Body of pancreas (tissue), 4 donors: Measurements from ENCODE around the gene MANBA. TPM values are rescaled to one million over a fixed set of nuclear protein-coding genes. Genes with fewer than 3 reads are reported as not detected.

Experiments used
- ATAC-seq: fragments of 150-250 bp; one replicate; pipeline ENCODE4 v1.9.1; 2016
- DNase-seq, 4 donors: peaks; one replicate each; pipeline ENCODE4 v3.0.0-alpha.2; 2019
- H3K27ac ChIP-seq, 4 donors: fragments of 200-600 bp; sonication (generic); 1 replicate in 3 of 4; 2 replicates in 1 of 4; pipeline versions ENCODE4 v1.5.1 to v1.6.1; 2016 to 2019; ENCODE audit warnings: mild to moderate bottlenecking in 1 of 4, mixed read lengths in 1 of 4, moderate library complexity in 1 of 4
- H3K27me3 ChIP-seq, 2 donors: fragments of 200-600 bp; sonication (generic); one replicate each; pipeline ENCODE4 v1.6.0; 2016; ENCODE audit warnings: mild to moderate bottlenecking in 1 of 2
- H3K36me3 ChIP-seq, 2 donors: fragments of 200-600 bp; sonication (generic); replicated peaks in 1 of 2; 2 replicates each; pipeline ENCODE4 v1.5.1; 2016; ENCODE audit warnings: low read depth in 2 of 2; ENCODE audit not compliant: insufficient read depth in 1 of 2
- H3K4me1 ChIP-seq: fragments of 200-600 bp; sonication (generic); one replicate; pipeline ENCODE4 v1.6.0; 2016
- H3K4me3 ChIP-seq, 2 donors: fragments of 200-600 bp; sonication (generic); 1 replicate in 1 of 2; 2 replicates in 1 of 2; pipeline ENCODE4 v1.5.1; 2016 to 2019
- H3K9me3 ChIP-seq, 3 donors: fragments of 200-600 bp; sonication (generic); 1 replicate in 2 of 3; 2 replicates in 1 of 3; pipeline ENCODE4 v1.5.1; 2016
- POLR2A ChIP-seq, 3 donors: fragments of 450-650 bp; IDR thresholded peaks; one replicate each; pipeline ENCODE4 v1.6.1; 2016; ENCODE audit warnings: antibody characterized with exemption in 3 of 3, mild to moderate bottlenecking in 2 of 3
- WGBS, 2 donors: methylation state at CpG; one replicate each; pipeline ENCODE4 v1.1.5; 2017; 5-methylcytosine and 5-hydroxymethylcytosine counted together
- intact Hi-C: fragments of 100-400 bp; cut with DNase I; formaldehyde crosslinking; loops from one replicate; pipeline ENCODE4 v1.15.1; 2023
- total RNA-seq, 2 donors: library from RNA; depleted of rRNA; stranded (reverse); fragments of >200 nt; gene quantifications; one replicate each; pipeline ENCODE4 v1.1.0, GENCODE V29; 2016
- TF ChIP-seq, protein P1 (sequence below), 7 experiments: fragments of 450-650 bp in 4 of 7; fragments of 200-600 bp in 3 of 7; sonication (generic) in 3 of 7; IDR thresholded peaks; one replicate each; pipeline ENCODE4 v1.5.1; 2016 to 2019; ENCODE audit warnings: antibody characterized with exemption in 7 of 7

MANBA gene
- total RNA-seq, 2 donors from 2014 or later, result 26.5 to 57.0 TPM

DNA sequence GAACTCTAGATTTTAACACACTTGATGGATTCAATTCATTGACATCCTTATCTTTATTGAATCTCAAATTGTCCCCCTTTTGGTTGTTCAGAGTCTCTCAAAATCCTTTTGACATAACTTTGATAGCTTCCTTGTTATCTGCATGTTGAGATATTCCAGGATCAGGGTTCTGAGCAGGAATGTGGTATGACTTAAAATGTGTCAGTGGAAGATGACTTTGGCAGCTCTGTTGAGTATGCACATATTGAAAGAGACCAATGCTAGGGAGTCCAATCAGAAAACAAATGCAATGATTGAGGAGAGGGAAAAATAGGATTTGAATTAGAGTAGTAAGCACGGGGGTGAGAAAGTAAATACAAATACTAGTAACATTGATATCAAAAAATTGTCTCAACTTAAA lies 93.8 kb downstream of the MANBA start:
- Histone ChIP-seq H3K4me3 (no peak overlapping the region), H3K4me1 (no peaks in the 10 kb centered on the region), H3K9me3 (no peaks in the 10 kb centered on the region), H3K27ac (no peak overlapping the region), H3K36me3 (peaks cover 0 to 3% of the 10 kb centered on the region in 2 donors), H3K27me3 (no peaks in the 10 kb centered on the region)
- WGBS, 2 donors, result 89 to 95% methylated on average over 1 of the region's 1 CpG
- DNase-seq, result no peak
- TF ChIP-seq, protein P1, sequence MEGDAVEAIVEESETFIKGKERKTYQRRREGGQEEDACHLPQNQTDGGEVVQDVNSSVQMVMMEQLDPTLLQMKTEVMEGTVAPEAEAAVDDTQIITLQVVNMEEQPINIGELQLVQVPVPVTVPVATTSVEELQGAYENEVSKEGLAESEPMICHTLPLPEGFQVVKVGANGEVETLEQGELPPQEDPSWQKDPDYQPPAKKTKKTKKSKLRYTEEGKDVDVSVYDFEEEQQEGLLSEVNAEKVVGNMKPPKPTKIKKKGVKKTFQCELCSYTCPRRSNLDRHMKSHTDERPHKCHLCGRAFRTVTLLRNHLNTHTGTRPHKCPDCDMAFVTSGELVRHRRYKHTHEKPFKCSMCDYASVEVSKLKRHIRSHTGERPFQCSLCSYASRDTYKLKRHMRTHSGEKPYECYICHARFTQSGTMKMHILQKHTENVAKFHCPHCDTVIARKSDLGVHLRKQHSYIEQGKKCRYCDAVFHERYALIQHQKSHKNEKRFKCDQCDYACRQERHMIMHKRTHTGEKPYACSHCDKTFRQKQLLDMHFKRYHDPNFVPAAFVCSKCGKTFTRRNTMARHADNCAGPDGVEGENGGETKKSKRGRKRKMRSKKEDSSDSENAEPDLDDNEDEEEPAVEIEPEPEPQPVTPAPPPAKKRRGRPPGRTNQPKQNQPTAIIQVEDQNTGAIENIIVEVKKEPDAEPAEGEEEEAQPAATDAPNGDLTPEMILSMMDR (IDR thresholded peaks at IDR 0.05), result no peak
- TF ChIP-seq POLR2A (IDR thresholded peaks at IDR 0.05), result no peak
- intact Hi-C loops, result no loop called here
- no peak for ATAC-seq

DNA sequence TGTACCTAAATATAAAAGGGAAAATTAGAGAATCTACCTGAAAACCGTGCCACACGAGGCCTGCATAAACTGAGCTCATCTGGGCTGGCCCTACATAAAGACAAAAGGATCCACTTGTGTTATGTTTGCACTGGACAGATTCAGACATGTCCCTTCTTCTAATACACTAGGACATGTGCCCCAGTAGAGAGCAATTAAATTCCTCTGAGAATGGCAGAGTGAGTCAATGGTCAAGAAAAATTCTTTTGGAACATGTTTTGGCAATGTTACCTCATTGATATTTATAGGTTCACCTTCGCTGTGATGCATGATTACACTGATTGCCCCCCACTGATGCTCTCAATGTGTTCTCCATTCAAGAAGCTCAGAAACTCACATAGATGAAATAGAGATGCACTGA lies 95.2 kb downstream of the MANBA start:
- WGBS, 2 donors, result 87 to 90% methylated on average over 3 of the region's 3 CpGs
- intact Hi-C loops, result no loop called here
- ATAC-seq (no peak), DNase-seq (no peak)
- peaks cover 0 to 3% of the 10 kb centered on the region in 2 donors for H3K36me3 ChIP-seq
- H3K27ac ChIP-seq, result no peak overlapping the region
- TF ChIP-seq, protein P1 (IDR thresholded peaks at IDR 0.05), result no peak
- no peaks in the 10 kb centered on the region for H3K27me3 ChIP-seq
- no peaks in the 10 kb centered on the region for H3K4me1 ChIP-seq
- H3K4me3 ChIP-seq, result no peak overlapping the region
- no peaks in the 10 kb centered on the region for H3K9me3 ChIP-seq

DNA sequence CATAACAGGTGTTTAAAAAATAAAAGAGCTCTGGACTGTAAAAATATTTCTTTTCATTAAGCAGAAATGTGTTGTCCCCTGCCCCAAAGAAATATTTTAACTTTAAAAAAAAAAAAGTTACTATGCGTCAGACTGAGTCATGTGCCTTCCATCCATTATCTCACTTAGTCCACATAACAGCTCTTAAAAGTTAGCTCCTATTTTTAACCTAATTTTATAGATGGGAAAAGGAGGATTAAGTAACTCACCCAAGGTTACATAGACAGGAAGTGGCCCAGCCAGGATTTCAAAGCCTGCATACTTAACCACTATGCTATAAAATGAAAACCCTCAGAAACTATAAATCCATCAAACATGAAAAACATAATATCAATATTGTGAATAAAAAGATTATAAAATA lies 97.7 kb downstream of the MANBA start:
- no peak for ATAC-seq
- no peak overlapping the region for H3K4me3 ChIP-seq

DNA sequence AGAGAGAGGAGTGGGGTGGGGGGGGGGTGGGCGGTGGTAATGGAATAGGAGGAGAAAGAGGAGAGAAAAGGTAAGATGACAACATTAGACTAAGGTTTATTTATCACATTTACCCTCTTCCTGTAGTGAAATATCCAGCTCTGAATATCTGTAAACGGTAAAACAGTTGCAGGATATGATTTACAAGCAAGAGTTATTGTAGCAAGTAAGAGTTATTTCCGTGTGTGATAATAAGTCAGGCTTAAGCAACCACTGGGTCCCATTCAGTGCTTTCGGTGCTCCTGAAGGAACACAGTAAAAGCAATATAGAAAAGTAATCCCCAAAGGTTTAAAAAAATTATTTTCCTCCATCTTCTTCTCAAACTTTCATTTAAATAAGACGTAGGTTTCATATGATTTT lies 103.6 kb downstream of the MANBA start:
- DNase-seq, result no peak
- ATAC-seq, result no peak

More for the DNA sequence above, 97.7 kb downstream of the MANBA start:
- H3K4me1 ChIP-seq, result no peaks in the 10 kb centered on the region
- TF ChIP-seq POLR2A (IDR thresholded peaks at IDR 0.05), result no peak
- TF ChIP-seq, protein P1 (IDR thresholded peaks at IDR 0.05), result no peak
- H3K9me3 ChIP-seq, result no peaks in the 10 kb centered on the region
- 92 to 96% methylated on average over 1 of the region's 1 CpG for whole genome bisulfite sequencing, 2 donors
- intact Hi-C loops, result no loop called here
- H3K36me3 ChIP-seq, result peaks cover 0 to 3% of the 10 kb centered on the region in 2 donors
- H3K27ac ChIP-seq, result no peak overlapping the region
- H3K27me3 ChIP-seq, result no peaks in the 10 kb centered on the region
- no peak for DNase-seq

DNA sequence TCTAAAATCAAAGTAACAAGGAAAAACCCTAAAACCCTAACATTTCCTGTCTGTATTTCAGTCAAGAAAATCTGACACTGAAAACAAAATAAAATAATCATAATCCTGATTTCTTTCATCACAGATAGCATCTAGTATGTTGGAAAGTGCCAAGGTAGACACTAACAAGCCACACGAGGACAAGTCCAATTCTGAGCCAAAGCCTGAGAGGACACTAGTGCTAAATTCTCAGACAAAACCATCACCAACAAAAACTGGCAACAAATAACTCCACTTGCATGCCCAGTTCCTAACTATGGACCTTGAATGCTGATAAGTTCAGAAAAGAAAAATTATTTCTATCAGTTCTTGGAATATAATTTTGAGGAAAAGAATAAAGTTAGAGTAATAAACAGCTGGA lies 113.7 kb downstream of the MANBA start:
- peaks cover 0 to 11% of the 10 kb centered on the region in 2 donors for H3K36me3 ChIP-seq
- TF ChIP-seq, protein P1 (IDR thresholded peaks at IDR 0.05), result no peak
- no peak for TF ChIP-seq POLR2A (IDR thresholded peaks at IDR 0.05)
- no peaks in the 10 kb centered on the region for H3K9me3 ChIP-seq
- no peak for ATAC-seq
- H3K27me3 ChIP-seq, result no peaks in the 10 kb centered on the region
- no peak overlapping the region for H3K27ac ChIP-seq
- H3K4me1 ChIP-seq, result no peaks in the 10 kb centered on the region
- H3K4me3 ChIP-seq, result no peak overlapping the region
- no peak for DNase-seq
- intact Hi-C loops, result no loop called here
- 61 to 70% methylated on average over 1 of the region's 1 CpG for WGBS, 2 donors

More for the DNA sequence above, 103.6 kb downstream of the MANBA start:
- Histone ChIP-seq H3K4me3 (no peak overlapping the region), H3K4me1 (no peaks in the 10 kb centered on the region), H3K36me3 (no peaks in the 10 kb centered on the region), H3K27me3 (no peaks in the 10 kb centered on the region), H3K9me3 (no peaks in the 10 kb centered on the region), H3K27ac (no peak overlapping the region)
- TF ChIP-seq, protein P1 (IDR thresholded peaks at IDR 0.05), result no peak
- no peak for TF ChIP-seq POLR2A (IDR thresholded peaks at IDR 0.05)
- intact Hi-C loops, result no loop called here
- 87 to 89% methylated on average over 5 of the region's 5 CpGs for WGBS, 2 donors
